ENCODE data around the gene HES5.

HES5 gene

DNA sequence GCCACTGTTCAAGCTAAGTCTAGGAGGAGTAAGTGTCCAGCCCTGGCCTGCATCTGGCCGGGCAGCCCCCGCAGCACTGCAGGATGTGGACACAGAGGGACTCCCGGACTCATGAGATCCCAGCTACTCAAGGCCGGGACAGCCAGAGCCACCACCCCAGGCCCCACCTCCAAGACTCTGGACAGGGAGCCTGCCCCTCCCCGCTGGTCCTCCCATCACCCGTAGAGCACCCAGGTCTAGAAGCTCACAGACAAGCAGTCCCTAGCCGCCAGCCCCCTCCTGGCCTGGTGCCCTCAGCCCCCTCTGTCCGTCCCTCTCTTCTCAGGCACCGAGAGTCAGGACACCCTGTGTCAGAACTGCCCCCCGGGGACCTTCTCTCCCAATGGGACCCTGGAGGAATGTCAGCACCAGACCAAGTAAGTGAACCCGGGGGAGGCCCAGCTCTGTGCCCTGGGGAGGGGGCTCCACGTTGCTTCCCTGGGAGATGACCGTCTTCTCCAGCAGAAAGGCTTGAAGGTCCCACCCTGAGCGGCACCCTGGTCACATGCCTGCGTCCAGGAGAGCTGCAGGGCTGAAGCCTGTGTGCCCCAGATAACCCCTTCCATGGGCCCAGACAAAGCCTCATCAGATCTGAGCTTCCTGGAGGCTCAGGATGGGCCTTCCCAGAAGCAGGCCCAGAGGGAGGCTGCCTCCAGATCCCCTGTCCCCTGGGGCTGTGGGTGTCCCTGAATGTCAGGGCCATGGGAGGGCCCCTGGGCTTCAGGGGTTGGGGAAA lies 30.4 kb upstream of the HES5 start:
- POLR2A ChIA-PET: no interaction called here
- CTCF ChIA-PET: interaction anchor here (2.2 to 5.5 kb wide), 2 partner anchors 10 to 12 kb away, joined by 9 to 45 read pairs; no protein-coding TSS in a partner anchor
- TF ChIP-seq, protein P1, sequence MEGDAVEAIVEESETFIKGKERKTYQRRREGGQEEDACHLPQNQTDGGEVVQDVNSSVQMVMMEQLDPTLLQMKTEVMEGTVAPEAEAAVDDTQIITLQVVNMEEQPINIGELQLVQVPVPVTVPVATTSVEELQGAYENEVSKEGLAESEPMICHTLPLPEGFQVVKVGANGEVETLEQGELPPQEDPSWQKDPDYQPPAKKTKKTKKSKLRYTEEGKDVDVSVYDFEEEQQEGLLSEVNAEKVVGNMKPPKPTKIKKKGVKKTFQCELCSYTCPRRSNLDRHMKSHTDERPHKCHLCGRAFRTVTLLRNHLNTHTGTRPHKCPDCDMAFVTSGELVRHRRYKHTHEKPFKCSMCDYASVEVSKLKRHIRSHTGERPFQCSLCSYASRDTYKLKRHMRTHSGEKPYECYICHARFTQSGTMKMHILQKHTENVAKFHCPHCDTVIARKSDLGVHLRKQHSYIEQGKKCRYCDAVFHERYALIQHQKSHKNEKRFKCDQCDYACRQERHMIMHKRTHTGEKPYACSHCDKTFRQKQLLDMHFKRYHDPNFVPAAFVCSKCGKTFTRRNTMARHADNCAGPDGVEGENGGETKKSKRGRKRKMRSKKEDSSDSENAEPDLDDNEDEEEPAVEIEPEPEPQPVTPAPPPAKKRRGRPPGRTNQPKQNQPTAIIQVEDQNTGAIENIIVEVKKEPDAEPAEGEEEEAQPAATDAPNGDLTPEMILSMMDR (IDR thresholded peaks at IDR 0.05; ENCODE audit: insufficient read depth, low read length, missing control alignments): no peak
- H3K4me3 ChIP-seq (ENCODE audit: low read depth, low read length): no peak overlapping the region
- DNase-seq (ENCODE audit: low read depth, low spot score): no peak

DNA sequence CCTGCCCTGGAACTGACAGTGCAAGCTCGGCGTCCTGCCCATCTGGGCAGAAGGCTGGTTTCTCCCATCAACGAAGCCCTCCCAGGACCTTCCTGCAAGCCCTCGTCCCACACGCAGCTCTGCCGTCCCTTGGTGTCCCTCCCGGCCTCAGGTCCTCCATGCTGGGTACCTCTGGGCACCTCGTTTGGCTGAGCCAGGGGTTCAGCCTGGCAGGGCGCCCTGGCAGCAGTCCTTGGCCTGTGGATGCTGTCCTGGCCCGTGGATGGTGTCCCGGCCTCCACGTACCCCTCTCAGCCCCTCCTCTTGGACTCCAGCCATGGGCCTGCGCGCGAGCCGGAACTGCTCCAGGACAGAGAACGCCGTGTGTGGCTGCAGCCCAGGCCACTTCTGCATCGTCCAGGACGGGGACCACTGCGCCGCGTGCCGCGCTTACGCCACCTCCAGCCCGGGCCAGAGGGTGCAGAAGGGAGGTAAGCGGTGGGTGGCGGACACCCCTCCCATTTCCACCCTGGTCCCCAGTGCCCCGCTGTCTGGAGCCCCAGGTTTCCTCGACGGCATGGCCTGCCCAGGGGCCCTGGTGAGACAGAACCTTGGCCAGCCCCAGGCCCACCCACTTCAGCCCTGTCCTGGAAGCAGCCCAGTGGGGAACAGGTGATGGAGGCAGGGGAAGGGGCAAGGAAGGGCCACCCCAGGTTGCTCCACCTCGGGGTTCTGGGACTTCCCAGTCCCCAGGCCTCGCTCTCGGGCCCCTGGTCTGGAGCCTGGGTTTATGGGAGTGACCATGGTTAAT lies 29.6 kb upstream of the HES5 start:
- ChIA-PET CTCF (interaction anchor here (2.2 to 5.5 kb wide), 2 partner anchors 11 kb away, joined by 9 to 45 read pairs; no protein-coding TSS in a partner anchor), POLR2A (interaction anchor here (0.6 kb wide), 1 partner anchor 142 kb away, joined by 3 read pairs; no protein-coding TSS in a partner anchor)
- TF ChIP-seq, protein P1 (IDR thresholded peaks at IDR 0.05; ENCODE audit: insufficient read depth, low read length, missing control alignments): no peak
- no peak overlapping the region for H3K4me3 ChIP-seq (ENCODE audit: low read depth, low read length)
- DNase-seq (ENCODE audit: low read depth, low spot score): no peak

DNA sequence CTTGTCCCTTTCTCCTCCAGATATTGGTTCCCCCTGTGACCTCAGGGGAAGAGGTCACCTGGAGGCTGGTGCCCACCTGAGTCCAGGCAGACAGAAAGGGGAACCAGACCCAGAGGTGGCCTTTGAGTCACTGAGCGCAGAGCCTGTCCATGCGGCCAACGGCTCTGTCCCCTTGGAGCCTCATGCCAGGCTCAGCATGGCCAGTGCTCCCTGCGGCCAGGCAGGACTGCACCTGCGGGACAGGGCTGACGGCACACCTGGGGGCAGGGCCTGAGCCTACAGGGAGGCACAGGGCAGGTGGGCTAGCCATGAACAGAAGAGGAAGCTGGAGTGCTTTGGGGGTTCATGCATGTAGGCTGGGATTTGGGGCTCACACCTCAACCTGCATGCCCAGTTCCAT lies 28.8 kb upstream of the HES5 start:
- POLR2A ChIA-PET: interaction anchor here (0.6 kb wide), 1 partner anchor 141 kb away, joined by 3 read pairs; no protein-coding TSS in a partner anchor
- H3K4me3 ChIP-seq (ENCODE audit: low read depth, low read length): no peak overlapping the region

DNA sequence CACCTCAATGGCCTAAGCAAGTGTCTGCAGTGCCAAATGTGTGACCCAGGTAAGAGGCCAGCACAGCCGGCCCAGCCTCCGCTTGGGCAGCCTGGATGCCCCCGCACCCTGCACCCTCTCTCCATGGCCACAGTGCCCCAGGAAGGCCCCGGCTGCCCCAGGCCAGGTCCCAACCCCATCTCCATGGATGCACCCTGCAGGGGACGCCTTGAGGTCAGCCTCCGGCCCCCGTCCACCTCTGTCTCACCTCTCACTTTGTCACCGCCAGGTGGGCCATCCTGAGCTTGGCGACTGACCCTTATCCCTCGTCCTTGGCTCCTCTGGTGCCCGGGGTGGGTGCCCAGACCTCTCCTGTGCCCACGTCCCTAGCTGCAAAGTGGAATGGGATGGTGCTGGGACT lies 28.4 kb upstream of the HES5 start:
- no peak overlapping the region for H3K4me3 ChIP-seq (ENCODE audit: low read depth, low read length)
- TF ChIP-seq, protein P1 (IDR thresholded peaks at IDR 0.05; ENCODE audit: insufficient read depth, low read length, missing control alignments): no peak
- ChIA-PET CTCF (interaction anchor here (1.3 to 5.5 kb wide), 3 partner anchors 10 to 144 kb away, joined by 3 to 45 read pairs (median 4); no protein-coding TSS in a partner anchor), POLR2A (no interaction called here)
- no peak for DNase-seq (ENCODE audit: low read depth, low spot score)

More for the DNA sequence above, 28.8 kb upstream of the HES5 start:
- CTCF ChIA-PET: interaction anchor here (1.3 to 5.5 kb wide), 2 partner anchors 11 to 144 kb away, joined by 4 to 45 read pairs; no protein-coding TSS in a partner anchor
- TF ChIP-seq, protein P1 (IDR thresholded peaks at IDR 0.05; ENCODE audit: insufficient read depth, low read length, missing control alignments): no peak
- DNase-seq (ENCODE audit: low read depth, low spot score): no peak

DNA sequence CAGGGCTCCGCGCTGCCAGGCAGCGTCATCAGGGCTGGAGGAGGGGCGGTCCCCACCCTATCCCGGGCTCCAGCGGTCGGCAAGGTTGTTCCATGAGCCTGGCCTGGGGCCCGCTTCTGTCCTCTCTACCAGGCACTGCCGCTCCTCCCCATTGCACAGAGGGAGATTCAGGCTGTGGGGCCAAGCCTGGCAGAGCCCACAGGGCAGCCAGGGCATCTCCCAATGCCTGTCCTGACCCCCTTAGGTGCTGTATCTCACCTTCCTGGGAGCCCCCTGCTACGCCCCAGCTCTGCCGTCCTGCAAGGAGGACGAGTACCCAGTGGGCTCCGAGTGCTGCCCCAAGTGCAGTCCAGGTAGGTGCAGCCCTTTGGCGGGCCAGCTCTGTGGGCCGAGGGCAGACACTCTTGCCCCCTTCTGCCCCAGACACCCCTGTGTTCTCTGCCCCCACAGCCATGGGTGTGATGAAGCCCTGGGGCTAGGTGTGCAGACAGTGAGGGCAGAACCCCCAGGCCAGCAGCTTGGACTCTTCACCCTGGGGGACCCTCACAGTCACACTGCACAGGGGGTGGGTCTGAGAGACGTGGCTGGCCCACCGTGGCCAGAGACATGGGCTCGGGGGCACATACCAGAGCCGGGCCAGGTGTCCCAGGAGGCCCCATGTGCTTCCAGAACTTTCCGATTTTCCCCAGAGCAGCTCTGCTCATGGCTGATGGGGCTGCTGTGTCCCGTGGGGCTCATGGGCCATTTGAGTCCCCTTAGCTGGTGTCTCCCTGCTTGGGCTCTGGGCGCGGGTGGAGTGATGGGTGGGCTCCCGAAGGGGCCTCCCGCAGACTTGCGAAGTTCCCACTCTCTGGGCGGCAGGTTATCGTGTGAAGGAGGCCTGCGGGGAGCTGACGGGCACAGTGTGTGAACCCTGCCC lies 27.7 kb upstream of the HES5 start:
- ChIA-PET POLR2A (no interaction called here), CTCF (interaction anchor here (1.3 to 5.5 kb wide), 3 partner anchors 9 to 143 kb away, joined by 3 to 45 read pairs (median 4); no protein-coding TSS in a partner anchor)
- no peak for DNase-seq (ENCODE audit: low read depth, low spot score)
- TF ChIP-seq, protein P1 (IDR thresholded peaks at IDR 0.05; ENCODE audit: insufficient read depth, low read length, missing control alignments): no peak
- no peak overlapping the region for H3K4me3 ChIP-seq (ENCODE audit: low read depth, low read length)

All from AG04449 (cell line).